Calu3 (cell line): ENCODE results near the gene NSG2. TPM values are rescaled to one million over a fixed set of nuclear protein-coding genes. Genes with fewer than 3 reads are reported as not detected.

Experiments used
- BruUV-seq: library from RNA; stranded (reverse); fragments of 400-500 nt; replicated peaks from 2 replicates; lab custom pipeline; 2021; lab: Mats Ljungman, UMichigan
- CTCF ChIA-PET: fragments of 300-600 bp; sonication (Branson Sonifier 250); formaldehyde crosslinking; loops from one replicate; lab custom pipeline; 2022; ENCODE audit warnings: antibody characterized with exemption; lab: Charles Lee
- DNase-seq: peaks from one replicate; pipeline ENCODE4 v3.0.0; 2022
- H3K27ac Mint-ChIP-seq: one replicate; pipeline ENCODE4 v1.8.0; 2022; ENCODE audit warnings: mixed read lengths; ENCODE audit not compliant: unreplicated experiment
- H3K27me3 Mint-ChIP-seq: one replicate; pipeline ENCODE4 v1.8.0; 2022; ENCODE audit warnings: mixed read lengths; ENCODE audit not compliant: unreplicated experiment
- H3K36me3 Mint-ChIP-seq: one replicate; pipeline ENCODE4 v1.8.0; 2022; ENCODE audit warnings: mild to moderate bottlenecking, moderate library complexity, mixed read lengths; ENCODE audit not compliant: insufficient read depth, unreplicated experiment
- H3K4me1 Mint-ChIP-seq: one replicate; pipeline ENCODE4 v1.8.0; 2022; ENCODE audit warnings: mild to moderate bottlenecking, low read depth, mixed read lengths; ENCODE audit not compliant: unreplicated experiment
- H3K4me3 Mint-ChIP-seq: one replicate; pipeline ENCODE4 v1.8.0; 2022; ENCODE audit warnings: mild to moderate bottlenecking, low read depth, moderate library complexity, mixed read lengths; ENCODE audit not compliant: unreplicated experiment
- H3K9me3 Mint-ChIP-seq: one replicate; pipeline ENCODE4 v1.8.0; 2022; ENCODE audit warnings: low read depth, mixed read lengths; ENCODE audit not compliant: unreplicated experiment
- CTCF ChIP-seq: fragments of 200-600 bp; IDR thresholded peaks from one replicate; pipeline ENCODE4 v1.8.0; 2022; ENCODE audit warnings: antibody characterized with exemption; ENCODE audit not compliant: unreplicated experiment
- intact Hi-C: fragments of 100-400 bp; cut with micrococcal nuclease; formaldehyde crosslinking; loops from one replicate; pipeline ENCODE4 v1.10.0; 2022; ENCODE audit not compliant: unreplicated experiment
- total RNA-seq: library from RNA; stranded (reverse); gene quantifications from 2 replicates; pipeline ENCODE4 v1.2.3, GENCODE V29; 2022

The NSG2 gene
- total RNA-seq, 1 experiment from 2014 or later = not detected

GRCh38 chr5:174139623-174140022 lies 94.1 kb downstream of the NSG2 start:
- Mint-ChIP-seq H3K9me3 (no peaks in the 10 kb centered on the region), H3K4me1 (no peaks in the 10 kb centered on the region), H3K27me3 (peaks cover 24% of the 10 kb centered on the region), H3K27ac (no peak overlapping the region), H3K4me3 (no peak overlapping the region), H3K36me3 (no peaks in the 10 kb centered on the region)
- intact Hi-C loops = no loop called here
- BruUV-seq = no TSS peak
- CTCF ChIA-PET = interaction anchor here (0.7 kb wide), 1 partner anchor 1612 kb away, joined by 8 read pairs; no protein-coding TSS in a partner anchor
- TF ChIP-seq CTCF = no peak
- no peak for DNase-seq

- no peaks in the 10 kb centered on the region for H3K4me1 Mint-ChIP-seq
- CTCF ChIA-PET = interaction anchor here (0.6 kb wide), 1 partner anchor 104 kb away, joined by 3 read pairs; no protein-coding TSS in a partner anchor
- intact Hi-C loops = no loop called here
- no peak for DNase-seq
- no peak overlapping the region for H3K27ac Mint-ChIP-seq
- peaks cover 33% of the 10 kb centered on the region for H3K27me3 Mint-ChIP-seq
- H3K4me3 Mint-ChIP-seq = no peak overlapping the region
- no peak for TF ChIP-seq CTCF
- no peaks in the 10 kb centered on the region for H3K36me3 Mint-ChIP-seq
- H3K9me3 Mint-ChIP-seq = no peaks in the 10 kb centered on the region
- no TSS peak for BruUV-seq
These were observed 95.0 kb downstream of the NSG2 start for GRCh38 chr5:174140452-174141020.

GRCh38 chr5:174141398-174141797 lies 95.9 kb downstream of the NSG2 start:
- Mint-ChIP-seq H3K27me3 (peaks cover 42% of the 10 kb centered on the region), H3K9me3 (no peaks in the 10 kb centered on the region), H3K36me3 (no peaks in the 10 kb centered on the region), H3K4me3 (no peak overlapping the region), H3K4me1 (no peaks in the 10 kb centered on the region), H3K27ac (no peak overlapping the region)
- intact Hi-C loops = no loop called here
- no peak for DNase-seq
- no TSS peak for BruUV-seq
- TF ChIP-seq CTCF = no peak
- CTCF ChIA-PET = no interaction called here

- no peaks in the 10 kb centered on the region for H3K9me3 Mint-ChIP-seq
- DNase-seq = no peak
- CTCF ChIA-PET = no interaction called here
- H3K4me1 Mint-ChIP-seq = no peaks in the 10 kb centered on the region
- no peak overlapping the region for H3K4me3 Mint-ChIP-seq
- H3K36me3 Mint-ChIP-seq = no peaks in the 10 kb centered on the region
- no TSS peak for BruUV-seq
- no peak for TF ChIP-seq CTCF
- no peak overlapping the region for H3K27ac Mint-ChIP-seq
- intact Hi-C loops = no loop called here
- H3K27me3 Mint-ChIP-seq = peaks cover 64% of the 10 kb centered on the region
These were observed 99.6 kb downstream of the NSG2 start for GRCh38 chr5:174145091-174145490.
